Measurements from ENCODE around the gene TBC1D3B. TPM values are rescaled to one million over a fixed set of nuclear protein-coding genes. Genes with fewer than 3 reads are reported as not detected.

The TBC1D3B gene
- total RNA-seq, 1 experiment from 2014 or later: 7.4 TPM

GRCh38 chr17:36142806-36143205 is 33.6 kb downstream of the TBC1D3B start:
- H3K27ac ChIP-seq (ENCODE audit: low read length): no peak overlapping the region
- peaks cover 6% of the 10 kb centered on the region for H3K27me3 ChIP-seq (ENCODE audit: control insufficient read depth, insufficient read depth, low read length)
- H3K36me3 ChIP-seq (ENCODE audit: control insufficient read depth, insufficient read depth, low read length): no peaks in the 10 kb centered on the region
- no peaks in the 10 kb centered on the region for H3K4me1 ChIP-seq (ENCODE audit: control insufficient read depth, insufficient read depth, low read length)
- in situ Hi-C loops (cut with HindIII; ENCODE audit: low pct_unique_long_range_greater_than_20kb, low sequenced_read_pairs) (no loop called here), intact Hi-C loops (cut with micrococcal nuclease; ENCODE audit: unreplicated experiment) (no loop called here)
- DNase-seq (ENCODE audit: low read depth, low spot score) (no peak), ATAC-seq (no peak)
- H3K9me3 ChIP-seq (ENCODE audit: control insufficient read depth, insufficient read depth, low read depth, low read length): no peaks in the 10 kb centered on the region
- TF ChIP-seq POLR2AphosphoS5 (IDR thresholded peaks at IDR 0.05; ENCODE audit: low read depth, low read length) (no peak), TCF7L2 (IDR thresholded peaks at IDR 0.05; ENCODE audit: low read depth, low read length) (no peak), SIN3A (IDR thresholded peaks at IDR 0.05; ENCODE audit: borderline replicate concordance, insufficient read depth, low read depth, low read length) (no peak)
- TF ChIP-seq, protein P1, sequence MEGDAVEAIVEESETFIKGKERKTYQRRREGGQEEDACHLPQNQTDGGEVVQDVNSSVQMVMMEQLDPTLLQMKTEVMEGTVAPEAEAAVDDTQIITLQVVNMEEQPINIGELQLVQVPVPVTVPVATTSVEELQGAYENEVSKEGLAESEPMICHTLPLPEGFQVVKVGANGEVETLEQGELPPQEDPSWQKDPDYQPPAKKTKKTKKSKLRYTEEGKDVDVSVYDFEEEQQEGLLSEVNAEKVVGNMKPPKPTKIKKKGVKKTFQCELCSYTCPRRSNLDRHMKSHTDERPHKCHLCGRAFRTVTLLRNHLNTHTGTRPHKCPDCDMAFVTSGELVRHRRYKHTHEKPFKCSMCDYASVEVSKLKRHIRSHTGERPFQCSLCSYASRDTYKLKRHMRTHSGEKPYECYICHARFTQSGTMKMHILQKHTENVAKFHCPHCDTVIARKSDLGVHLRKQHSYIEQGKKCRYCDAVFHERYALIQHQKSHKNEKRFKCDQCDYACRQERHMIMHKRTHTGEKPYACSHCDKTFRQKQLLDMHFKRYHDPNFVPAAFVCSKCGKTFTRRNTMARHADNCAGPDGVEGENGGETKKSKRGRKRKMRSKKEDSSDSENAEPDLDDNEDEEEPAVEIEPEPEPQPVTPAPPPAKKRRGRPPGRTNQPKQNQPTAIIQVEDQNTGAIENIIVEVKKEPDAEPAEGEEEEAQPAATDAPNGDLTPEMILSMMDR (IDR thresholded peaks at IDR 0.05): no peak
- TF ChIP-seq, protein P2, sequence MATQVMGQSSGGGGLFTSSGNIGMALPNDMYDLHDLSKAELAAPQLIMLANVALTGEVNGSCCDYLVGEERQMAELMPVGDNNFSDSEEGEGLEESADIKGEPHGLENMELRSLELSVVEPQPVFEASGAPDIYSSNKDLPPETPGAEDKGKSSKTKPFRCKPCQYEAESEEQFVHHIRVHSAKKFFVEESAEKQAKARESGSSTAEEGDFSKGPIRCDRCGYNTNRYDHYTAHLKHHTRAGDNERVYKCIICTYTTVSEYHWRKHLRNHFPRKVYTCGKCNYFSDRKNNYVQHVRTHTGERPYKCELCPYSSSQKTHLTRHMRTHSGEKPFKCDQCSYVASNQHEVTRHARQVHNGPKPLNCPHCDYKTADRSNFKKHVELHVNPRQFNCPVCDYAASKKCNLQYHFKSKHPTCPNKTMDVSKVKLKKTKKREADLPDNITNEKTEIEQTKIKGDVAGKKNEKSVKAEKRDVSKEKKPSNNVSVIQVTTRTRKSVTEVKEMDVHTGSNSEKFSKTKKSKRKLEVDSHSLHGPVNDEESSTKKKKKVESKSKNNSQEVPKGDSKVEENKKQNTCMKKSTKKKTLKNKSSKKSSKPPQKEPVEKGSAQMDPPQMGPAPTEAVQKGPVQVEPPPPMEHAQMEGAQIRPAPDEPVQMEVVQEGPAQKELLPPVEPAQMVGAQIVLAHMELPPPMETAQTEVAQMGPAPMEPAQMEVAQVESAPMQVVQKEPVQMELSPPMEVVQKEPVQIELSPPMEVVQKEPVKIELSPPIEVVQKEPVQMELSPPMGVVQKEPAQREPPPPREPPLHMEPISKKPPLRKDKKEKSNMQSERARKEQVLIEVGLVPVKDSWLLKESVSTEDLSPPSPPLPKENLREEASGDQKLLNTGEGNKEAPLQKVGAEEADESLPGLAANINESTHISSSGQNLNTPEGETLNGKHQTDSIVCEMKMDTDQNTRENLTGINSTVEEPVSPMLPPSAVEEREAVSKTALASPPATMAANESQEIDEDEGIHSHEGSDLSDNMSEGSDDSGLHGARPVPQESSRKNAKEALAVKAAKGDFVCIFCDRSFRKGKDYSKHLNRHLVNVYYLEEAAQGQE (IDR thresholded peaks at IDR 0.05; ENCODE audit: insufficient read depth in 1 of 2, low read depth in 2 of 2, low read length in 1 of 2): no peak
- no TSS peak for BruUV-seq (replicated peaks)
- no peak overlapping the region for H3K4me3 ChIP-seq (ENCODE audit: low read depth in 2 of 2, low read length in 2 of 2)
- POLR2A ChIA-PET: interaction anchor here (0.5 kb wide), 1 partner anchor 8 kb away, joined by 7 read pairs; no protein-coding TSS in a partner anchor
- CTCF ChIA-PET: no interaction called here

GRCh38 chr17:36142235-36142634 is 34.2 kb downstream of the TBC1D3B start:
- Histone ChIP-seq H3K9me3 (ENCODE audit: control insufficient read depth, insufficient read depth, low read depth, low read length) (no peaks in the 10 kb centered on the region), H3K4me1 (ENCODE audit: control insufficient read depth, insufficient read depth, low read length) (no peaks in the 10 kb centered on the region), H3K36me3 (ENCODE audit: control insufficient read depth, insufficient read depth, low read length) (no peaks in the 10 kb centered on the region), H3K27me3 (ENCODE audit: control insufficient read depth, insufficient read depth, low read length) (peaks cover 6% of the 10 kb centered on the region), H3K4me3 (ENCODE audit: low read depth in 2 of 2, low read length in 2 of 2) (no peak overlapping the region), H3K27ac (ENCODE audit: low read length) (no peak overlapping the region)
- TF ChIP-seq, protein P2 (IDR thresholded peaks at IDR 0.05; ENCODE audit: insufficient read depth in 1 of 2, low read depth in 2 of 2, low read length in 1 of 2): no peak
- no peak for TF ChIP-seq TCF7L2 (IDR thresholded peaks at IDR 0.05; ENCODE audit: low read depth, low read length)
- TF ChIP-seq, protein P1 (IDR thresholded peaks at IDR 0.05): no peak
- TF ChIP-seq POLR2AphosphoS5 (IDR thresholded peaks at IDR 0.05; ENCODE audit: low read depth, low read length): no peak
- TF ChIP-seq SIN3A (IDR thresholded peaks at IDR 0.05; ENCODE audit: borderline replicate concordance, insufficient read depth, low read depth, low read length): no peak
- no TSS peak for BruUV-seq (replicated peaks)
- ATAC-seq (no peak), DNase-seq (ENCODE audit: low read depth, low spot score) (no peak)
- in situ Hi-C loops (cut with HindIII; ENCODE audit: low pct_unique_long_range_greater_than_20kb, low sequenced_read_pairs) (no loop called here), intact Hi-C loops (cut with micrococcal nuclease; ENCODE audit: unreplicated experiment) (no loop called here)
- ChIA-PET POLR2A (no interaction called here), CTCF (no interaction called here)

All from Panc1 (cell line).